NT2/D1 (cell line): ENCODE results near the gene OPN5.

Experiments
- SUZ12 ChIP-seq: IDR thresholded peaks from 2 replicates; pipeline ENCODE4 v1.6.1; 2011; ENCODE audit not compliant: insufficient read length, insufficient read depth; ENCODE audit errors: extremely low read depth
- ZNF274 ChIP-seq: IDR thresholded peaks from 2 replicates; pipeline ENCODE4 v1.6.1; 2011; ENCODE audit warnings: mild to moderate bottlenecking, low read depth, low read length

DNA sequence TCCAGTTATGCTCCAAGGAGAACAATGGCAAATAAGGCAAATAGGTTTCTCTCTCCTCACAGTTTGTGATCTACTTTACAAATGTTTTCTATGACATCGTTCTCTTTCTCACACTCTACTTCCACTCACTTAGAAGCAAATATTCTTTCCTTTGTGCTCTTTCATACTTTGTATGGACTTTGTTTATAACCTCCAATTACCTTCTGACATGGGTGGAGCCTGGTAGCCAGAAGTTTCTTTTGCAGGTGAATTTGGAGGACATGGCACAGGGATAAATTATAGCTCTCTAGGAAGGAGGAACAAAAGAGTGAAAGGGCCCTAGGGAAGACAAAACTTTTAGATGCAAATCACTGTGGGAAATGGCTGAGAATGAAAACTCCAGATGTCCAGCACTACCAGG, 69.3 kb downstream of the OPN5 start:
- no peak for TF ChIP-seq ZNF274
- no peak for TF ChIP-seq SUZ12
